ENCODE measurements around the gene AGBL1.

The AGBL1 gene

GRCh38 chr15:86849558-86850285 is 770.1 kb downstream of the AGBL1 start:
- ChIA-PET POLR2A (no interaction called here), CTCF (no interaction called here)
- H3K4me3 ChIP-seq (ENCODE audit: low read depth, low read length), result no peak overlapping the region
- no peak for DNase-seq (ENCODE audit: low read depth, low spot score)
- TF ChIP-seq, protein P1, sequence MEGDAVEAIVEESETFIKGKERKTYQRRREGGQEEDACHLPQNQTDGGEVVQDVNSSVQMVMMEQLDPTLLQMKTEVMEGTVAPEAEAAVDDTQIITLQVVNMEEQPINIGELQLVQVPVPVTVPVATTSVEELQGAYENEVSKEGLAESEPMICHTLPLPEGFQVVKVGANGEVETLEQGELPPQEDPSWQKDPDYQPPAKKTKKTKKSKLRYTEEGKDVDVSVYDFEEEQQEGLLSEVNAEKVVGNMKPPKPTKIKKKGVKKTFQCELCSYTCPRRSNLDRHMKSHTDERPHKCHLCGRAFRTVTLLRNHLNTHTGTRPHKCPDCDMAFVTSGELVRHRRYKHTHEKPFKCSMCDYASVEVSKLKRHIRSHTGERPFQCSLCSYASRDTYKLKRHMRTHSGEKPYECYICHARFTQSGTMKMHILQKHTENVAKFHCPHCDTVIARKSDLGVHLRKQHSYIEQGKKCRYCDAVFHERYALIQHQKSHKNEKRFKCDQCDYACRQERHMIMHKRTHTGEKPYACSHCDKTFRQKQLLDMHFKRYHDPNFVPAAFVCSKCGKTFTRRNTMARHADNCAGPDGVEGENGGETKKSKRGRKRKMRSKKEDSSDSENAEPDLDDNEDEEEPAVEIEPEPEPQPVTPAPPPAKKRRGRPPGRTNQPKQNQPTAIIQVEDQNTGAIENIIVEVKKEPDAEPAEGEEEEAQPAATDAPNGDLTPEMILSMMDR (IDR thresholded peaks at IDR 0.05; ENCODE audit: insufficient read depth, low read length, missing control alignments), result no peak

DNA sequence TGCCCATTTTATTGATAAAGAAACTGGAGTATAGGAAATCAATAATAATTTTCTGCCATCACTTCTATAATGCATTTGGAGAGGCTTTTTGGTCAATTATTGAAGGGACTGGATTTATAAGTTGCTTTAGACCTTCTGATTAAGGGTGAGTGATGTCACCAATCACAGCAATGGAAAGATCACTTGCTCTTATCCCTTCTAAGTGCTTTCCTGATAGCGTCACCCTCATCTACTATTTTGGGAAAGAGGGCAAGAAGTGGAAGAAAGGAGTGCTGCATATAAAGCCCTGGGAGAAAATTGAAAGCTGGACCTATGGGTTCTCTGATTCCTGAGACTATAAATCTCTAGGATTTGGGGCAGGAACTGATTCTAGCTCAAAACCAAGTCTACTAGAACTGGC is 771.3 kb downstream of the AGBL1 start:
- H3K4me3 ChIP-seq (ENCODE audit: low read depth, low read length), result no peak overlapping the region
- ChIA-PET POLR2A (no interaction called here), CTCF (no interaction called here)
- no peak for DNase-seq (ENCODE audit: low read depth, low spot score)
- TF ChIP-seq, protein P1 (IDR thresholded peaks at IDR 0.05; ENCODE audit: insufficient read depth, low read length, missing control alignments), result no peak

GRCh38 chr15:86852741-86853140 is 773.1 kb downstream of the AGBL1 start:
- TF ChIP-seq, protein P1 (IDR thresholded peaks at IDR 0.05; ENCODE audit: insufficient read depth, low read length, missing control alignments), result no peak
- ChIA-PET POLR2A (no interaction called here), CTCF (no interaction called here)
- H3K4me3 ChIP-seq (ENCODE audit: low read depth, low read length), result no peak overlapping the region
- no peak for DNase-seq (ENCODE audit: low read depth, low spot score)

DNA sequence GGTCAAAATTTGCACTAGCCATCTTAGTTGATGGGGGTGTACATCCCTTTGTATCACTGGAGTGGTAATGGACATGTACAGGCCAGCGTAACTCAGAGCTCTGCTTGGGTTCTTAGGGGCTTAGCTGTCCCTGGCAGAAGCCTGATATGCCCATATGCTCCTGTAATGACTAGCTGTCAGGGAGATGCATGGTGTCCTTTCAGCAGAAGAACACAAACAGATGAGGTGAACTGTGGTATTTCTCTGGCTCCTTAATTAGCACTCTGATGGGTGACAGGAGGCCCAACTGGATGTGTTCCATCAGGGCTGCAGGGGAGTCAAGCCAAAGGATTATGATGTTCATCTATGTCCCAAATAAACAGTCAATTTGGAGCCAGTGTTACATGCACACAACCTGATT is 774.5 kb downstream of the AGBL1 start:
- POLR2A ChIA-PET, result no interaction called here
- no peak overlapping the region for H3K4me3 ChIP-seq (ENCODE audit: low read depth, low read length)
- DNase-seq (ENCODE audit: low read depth, low spot score), result no peak
- TF ChIP-seq, protein P1 (IDR thresholded peaks at IDR 0.05; ENCODE audit: insufficient read depth, low read length, missing control alignments), result no peak
- CTCF ChIA-PET, result no interaction called here

- H3K4me3 ChIP-seq (ENCODE audit: low read depth, low read length), result no peak overlapping the region
- TF ChIP-seq, protein P1 (IDR thresholded peaks at IDR 0.05; ENCODE audit: insufficient read depth, low read length, missing control alignments), result no peak
- ChIA-PET CTCF (no interaction called here), POLR2A (interaction anchor here (0.7 kb wide), 1 partner anchor 1402 kb away, joined by 3 read pairs; no protein-coding TSS in a partner anchor)
- no peak for DNase-seq (ENCODE audit: low read depth, low spot score)
These were observed 775.9 kb downstream of the AGBL1 start for GRCh38 chr15:86855307-86856291.

DNA sequence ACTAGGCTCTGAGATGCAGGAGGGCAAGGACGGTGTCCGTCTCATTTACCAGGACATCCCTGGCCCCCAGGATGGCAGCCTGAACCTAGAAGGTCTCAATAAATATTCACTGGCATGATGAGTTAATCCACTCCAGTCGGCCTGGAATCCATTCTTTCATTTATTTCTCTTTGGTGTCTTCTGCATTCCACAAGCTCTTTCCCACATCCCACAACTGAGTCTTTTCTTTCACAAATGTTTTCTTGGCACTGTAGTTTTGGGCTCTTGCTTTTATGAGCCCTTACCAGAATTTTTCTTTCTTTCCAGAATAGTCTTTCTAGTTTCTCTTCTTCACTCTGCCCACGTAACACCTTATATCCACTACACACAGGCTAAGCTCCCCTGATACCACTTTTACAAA is 778.0 kb downstream of the AGBL1 start:
- no peak overlapping the region for H3K4me3 ChIP-seq (ENCODE audit: low read depth, low read length)
- TF ChIP-seq, protein P1 (IDR thresholded peaks at IDR 0.05; ENCODE audit: insufficient read depth, low read length, missing control alignments), result no peak
- DNase-seq (ENCODE audit: low read depth, low spot score), result no peak
- CTCF ChIA-PET, result no interaction called here
- POLR2A ChIA-PET, result no interaction called here
